Neuronal stem cell (in vitro differentiated cells): ENCODE measurements around the gene C10orf105.
A peak's percentile ranks its signal among the peaks of the same experiment; 100 is the strongest.

ENCODE experiments used
- DNase-seq: peaks from one replicate; pipeline ENCODE4 v3.0.0-alpha.2; 2013; ENCODE audit warnings: low spot score
- H2AFZ ChIP-seq: one replicate; pipeline ENCODE4 v1.6.1; 2013; ENCODE audit warnings: mild to moderate bottlenecking, low read length, inconsistent platforms
- H2AK5ac ChIP-seq: 2 replicates; pipeline ENCODE4 v1.6.1; 2013; ENCODE audit warnings: low read depth, mild to moderate bottlenecking, inconsistent platforms, low read length, moderate library complexity, mixed read lengths
- H2BK120ac ChIP-seq: 2 replicates; pipeline ENCODE4 v1.6.1; 2013; ENCODE audit warnings: low read depth, mild to moderate bottlenecking, inconsistent platforms, low read length, moderate library complexity, mixed read lengths
- H2BK12ac ChIP-seq: one replicate; pipeline ENCODE4 v1.6.1; 2013; ENCODE audit warnings: low read length, inconsistent platforms
- H2BK15ac ChIP-seq: 2 replicates; pipeline ENCODE4 v1.6.1; 2013; ENCODE audit warnings: mild to moderate bottlenecking, low read length, inconsistent platforms, mixed read lengths
- H2BK5ac ChIP-seq: one replicate; pipeline ENCODE4 v1.6.1; 2013; ENCODE audit warnings: inconsistent platforms, mild to moderate bottlenecking, low read length, moderate library complexity
- H3K14ac ChIP-seq: one replicate; pipeline ENCODE4 v1.6.1; 2013; ENCODE audit warnings: low read length, inconsistent platforms
- H3K18ac ChIP-seq: 2 replicates; pipeline ENCODE4 v1.6.1; 2013; ENCODE audit warnings: low read length, inconsistent platforms
- H3K23ac ChIP-seq: 2 replicates; pipeline ENCODE4 v1.6.1; 2013; ENCODE audit warnings: low read depth, mild to moderate bottlenecking, mixed read lengths, low read length, inconsistent platforms; ENCODE audit not compliant: poor library complexity
- H3K27ac ChIP-seq: replicated peaks from 3 replicates; pipeline ENCODE4 v1.5.1; 2013; ENCODE audit warnings: low read length, inconsistent platforms
- H3K27me3 ChIP-seq, 3 experiments: 2 replicates each; pipeline ENCODE4 v1.6.1; 2013; ENCODE audit warnings: low read length in 3 of 3, mild to moderate bottlenecking in 2 of 3, inconsistent platforms in 1 of 3, low read depth in 1 of 3, mixed read lengths in 1 of 3, moderate library complexity in 1 of 3; ENCODE audit not compliant: control insufficient read depth in 3 of 3, insufficient read depth in 3 of 3
- H3K36me3 ChIP-seq, 2 donors: replicated peaks in 1 of 2; 2 replicates each; pipeline ENCODE4 v1.6.1; 2013; ENCODE audit warnings: low read length in 2 of 2; ENCODE audit not compliant: control insufficient read depth in 2 of 2, insufficient read depth in 2 of 2
- H3K4ac ChIP-seq: 2 replicates; pipeline ENCODE4 v1.6.1; 2013; ENCODE audit warnings: inconsistent platforms, mild to moderate bottlenecking, low read length, moderate library complexity
- H3K4me1 ChIP-seq, 2 donors: 1 replicate in 1 of 2; 2 replicates in 1 of 2; pipeline ENCODE4 v1.6.1; 2013; ENCODE audit warnings: low read length in 2 of 2, low read depth in 1 of 2; ENCODE audit not compliant: control insufficient read depth in 2 of 2, insufficient read depth in 1 of 2
- H3K4me2 ChIP-seq: one replicate; pipeline ENCODE4 v1.6.1; 2013; ENCODE audit warnings: mild to moderate bottlenecking, low read length, inconsistent platforms; ENCODE audit not compliant: insufficient read depth, poor library complexity, severe bottlenecking
- H3K4me3 ChIP-seq, 2 donors: 2 replicates each; pipeline ENCODE4 v1.5.1; 2013; ENCODE audit warnings: low read length in 2 of 2, mild to moderate bottlenecking in 2 of 2, inconsistent platforms in 1 of 2, moderate library complexity in 1 of 2
- H3K79me1 ChIP-seq: one replicate; pipeline ENCODE4 v1.6.1; 2013; ENCODE audit warnings: low read depth, mild to moderate bottlenecking, inconsistent platforms, low read length, moderate library complexity
- H3K9ac ChIP-seq: one replicate; pipeline ENCODE4 v1.6.1; 2013; ENCODE audit warnings: mild to moderate bottlenecking, low read depth, low read length, inconsistent platforms; ENCODE audit not compliant: poor library complexity
- H3K9me3 ChIP-seq, 2 donors: replicated peaks in 1 of 2; 2 replicates each; pipeline versions ENCODE3 to v1.6.1; 2013; ENCODE audit warnings: low read length in 2 of 2, mild to moderate bottlenecking in 2 of 2, inconsistent platforms in 1 of 2, low read depth in 1 of 2, mixed read lengths in 1 of 2, moderate library complexity in 1 of 2; ENCODE audit not compliant: control insufficient read depth in 2 of 2, insufficient read depth in 1 of 2
- H4K8ac ChIP-seq: one replicate; pipeline ENCODE4 v1.6.1; 2013; ENCODE audit warnings: low read depth, mild to moderate bottlenecking, inconsistent platforms, low read length, moderate library complexity
- H4K91ac ChIP-seq: one replicate; pipeline ENCODE4 v1.6.1; 2013; ENCODE audit warnings: low read length, low read depth, mild to moderate bottlenecking, inconsistent platforms; ENCODE audit not compliant: poor library complexity
- WGBS, 2 donors: extraction: QIAGEN DNeasy Blood & Tissue Kit; methylation state at CpG; one replicate each; pipeline ENCODE4 v1.1.7; 2013; ENCODE audit warnings: missing lambda C conversion rate in 2 of 2, mixed read lengths in 1 of 2; ENCODE audit not compliant: insufficient read length in 2 of 2, insufficient replicate concordance in 1 of 2; ENCODE audit errors: extremely low coverage in 2 of 2; 5-methylcytosine and 5-hydroxymethylcytosine counted together

C10orf105 gene

DNA sequence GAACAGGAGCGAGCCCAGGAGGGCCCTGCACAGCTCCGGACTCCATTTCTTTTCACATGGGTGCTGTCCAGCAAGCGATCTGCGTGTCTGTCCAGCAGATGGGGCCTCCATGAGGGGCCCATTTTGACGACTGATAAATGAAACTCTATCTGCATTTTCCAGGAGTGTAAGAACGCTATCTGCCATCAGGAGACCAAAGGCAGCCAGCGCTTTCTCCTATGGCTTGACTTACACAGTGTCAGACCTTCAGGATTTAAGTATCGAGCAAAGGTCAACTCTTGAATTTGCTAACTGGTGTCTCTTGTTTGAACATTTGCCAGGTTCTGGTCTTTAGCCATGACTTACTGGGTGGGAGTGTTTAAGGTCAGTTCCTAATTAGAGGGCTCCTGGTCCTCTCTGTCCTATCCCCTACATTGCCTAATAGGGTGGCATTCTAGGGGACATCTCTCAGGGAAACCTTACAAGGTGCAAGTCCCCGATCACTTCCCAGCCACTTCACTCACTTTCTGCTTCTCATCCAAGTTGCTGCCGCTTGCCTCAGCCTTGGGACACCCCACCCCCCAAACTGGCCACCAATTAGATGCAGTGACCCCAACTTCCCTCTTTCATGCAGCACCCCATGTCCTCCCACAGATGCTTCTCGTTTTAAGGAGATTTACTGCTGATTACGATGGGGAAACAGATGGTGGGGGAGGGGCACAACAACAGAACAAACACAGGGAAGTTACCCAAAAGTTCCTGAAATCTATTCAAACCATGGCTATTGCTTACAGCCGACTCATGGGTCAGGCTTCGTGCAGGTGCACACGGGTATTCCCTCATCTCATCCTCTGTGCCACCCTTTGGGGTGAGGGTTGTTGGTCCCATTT lies 33.7 kb upstream of the C10orf105 start:
- H3K36me3 ChIP-seq: no peaks in the 10 kb centered on the region
- no peak overlapping the region for H3K18ac ChIP-seq
- H2BK12ac ChIP-seq: no peak overlapping the region
- no peaks in the 10 kb centered on the region for H3K9me3 ChIP-seq
- peaks cover 4 to 9% of the 10 kb centered on the region in 2 donors for H3K4me1 ChIP-seq
- no peak overlapping the region for H3K4me3 ChIP-seq
- no peaks in the 10 kb centered on the region for H3K79me1 ChIP-seq
- no peak overlapping the region for H3K9ac ChIP-seq
- peaks cover 0 to 56% (median 0%) of the 10 kb centered on the region in 3 experiments for H3K27me3 ChIP-seq
- H3K27ac ChIP-seq: no peak overlapping the region
- H2BK15ac ChIP-seq: no peak overlapping the region
- H2BK120ac ChIP-seq: no peak overlapping the region
- H2BK5ac ChIP-seq: no peak overlapping the region
- no peak overlapping the region for H3K4me2 ChIP-seq
- no peak overlapping the region for H4K8ac ChIP-seq
- no peak overlapping the region for H2AFZ ChIP-seq
- H3K14ac ChIP-seq: no peak overlapping the region
- no peak overlapping the region for H4K91ac ChIP-seq
- no peak overlapping the region for H2AK5ac ChIP-seq
- no CpG with 5 or more reads among the region's 15 CpGs for WGBS, 2 donors
- no peak for DNase-seq
- H3K4ac ChIP-seq: no peak overlapping the region
- no peak overlapping the region for H3K23ac ChIP-seq

DNA sequence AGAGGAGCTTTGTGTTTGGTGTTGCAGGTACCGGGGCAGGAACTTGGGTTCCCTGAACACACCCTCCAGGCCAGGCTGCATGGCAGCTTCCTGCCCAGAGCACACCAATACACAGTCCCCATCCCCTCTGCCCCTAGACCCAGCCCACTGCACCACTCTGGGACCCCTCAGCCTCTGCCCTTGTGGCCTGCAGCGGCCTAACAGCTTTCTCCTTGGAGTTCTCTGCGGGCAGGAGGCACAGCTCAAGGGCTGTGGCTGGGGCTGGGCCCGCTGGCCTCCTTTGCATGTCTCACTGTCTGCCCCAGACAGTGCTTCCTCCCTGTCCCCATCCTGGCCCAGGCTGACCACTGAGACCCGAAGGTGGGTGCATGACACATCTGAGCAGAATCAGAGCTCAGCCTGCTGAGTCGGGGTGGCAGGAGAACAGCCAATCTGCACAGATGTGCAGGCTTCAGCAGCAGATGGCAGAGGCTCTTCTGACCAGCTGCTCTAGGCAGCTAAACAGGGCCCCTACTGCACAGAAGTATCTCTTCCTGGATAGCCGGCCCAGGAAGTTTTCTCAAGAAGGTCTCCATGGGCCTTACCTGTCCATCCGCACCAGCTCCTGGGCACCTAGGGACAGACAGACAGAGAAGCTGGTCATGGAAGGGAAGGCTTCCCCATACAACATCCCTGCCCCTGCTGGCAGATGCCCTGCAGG lies 33.0 kb upstream of the C10orf105 start:
- Histone ChIP-seq H3K4ac (no peak overlapping the region), H2AFZ (no peak overlapping the region), H2BK120ac (no peak overlapping the region), H2AK5ac (no peak overlapping the region), H2BK5ac (no peak overlapping the region), H3K9me3 (no peaks in the 10 kb centered on the region), H4K8ac (no peak overlapping the region), H3K4me3 (no peak overlapping the region), H3K9ac (no peak overlapping the region), H3K27ac (no peak overlapping the region), H3K18ac (no peak overlapping the region), H3K4me2 (no peak overlapping the region), H2BK15ac (no peak overlapping the region), H3K27me3 (peaks cover 0 to 48% (median 0%) of the 10 kb centered on the region in 3 experiments), H3K36me3 (no peaks in the 10 kb centered on the region), H4K91ac (no peak overlapping the region), H2BK12ac (no peak overlapping the region), H3K23ac (no peak overlapping the region), H3K4me1 (peaks cover 4 to 12% of the 10 kb centered on the region in 2 donors), H3K14ac (peak overlapping the region; percentile 6), H3K79me1 (no peaks in the 10 kb centered on the region)
- no peak for DNase-seq
- WGBS, 2 donors: no CpG with 5 or more reads among the region's 8 CpGs

DNA sequence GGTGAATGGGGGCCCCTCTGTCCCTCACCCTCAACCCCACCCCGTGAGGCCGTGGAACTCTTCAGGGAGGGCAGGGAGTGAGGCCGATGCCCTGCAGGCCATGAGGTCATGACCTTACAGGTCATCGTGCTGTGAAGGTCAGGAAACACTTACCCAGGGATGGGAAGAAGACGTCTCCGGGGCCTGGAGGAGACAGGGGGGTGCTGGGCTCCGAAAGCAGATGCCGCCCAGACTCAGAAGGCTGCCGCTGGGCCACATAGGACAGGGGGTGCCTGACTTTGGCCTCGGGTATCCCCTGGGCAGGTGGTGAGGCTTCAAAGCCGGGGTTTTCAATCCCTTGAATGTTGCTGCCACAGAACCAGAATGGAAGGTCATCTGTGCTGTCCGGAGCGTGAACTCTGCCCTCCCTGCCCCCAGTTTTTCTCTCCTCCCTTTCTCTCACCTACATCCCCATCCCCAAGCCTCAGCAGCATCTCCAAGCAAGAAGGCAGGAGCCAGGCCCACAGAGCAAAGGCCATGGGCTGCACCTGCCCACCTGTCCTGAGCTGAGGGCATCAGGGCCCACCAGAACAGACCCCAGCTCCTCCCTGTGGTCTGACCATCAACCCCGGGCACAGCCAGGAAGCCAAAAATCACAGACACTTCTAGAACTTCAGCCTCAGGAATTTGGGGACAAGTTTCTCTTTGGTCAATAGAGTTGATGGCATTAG lies 32.1 kb upstream of the C10orf105 start:
- Histone ChIP-seq H2AFZ (no peak overlapping the region), H3K4me1 (peaks cover 4 to 9% of the 10 kb centered on the region in 2 donors), H3K23ac (no peak overlapping the region), H3K36me3 (no peaks in the 10 kb centered on the region), H4K91ac (no peak overlapping the region), H3K18ac (no peak overlapping the region), H2BK12ac (no peak overlapping the region), H3K4ac (no peak overlapping the region), H2BK120ac (no peak overlapping the region), H3K27ac (no peak overlapping the region), H2BK5ac (no peak overlapping the region), H2AK5ac (no peak overlapping the region), H3K9me3 (no peaks in the 10 kb centered on the region), H3K27me3 (peaks cover 0 to 39% (median 0%) of the 10 kb centered on the region in 3 experiments), H4K8ac (no peak overlapping the region), H3K4me3 (no peak overlapping the region), H2BK15ac (no peak overlapping the region), H3K4me2 (no peak overlapping the region), H3K14ac (no peak overlapping the region), H3K9ac (no peak overlapping the region), H3K79me1 (no peaks in the 10 kb centered on the region)
- no CpG with 5 or more reads among the region's 14 CpGs for WGBS, 2 donors
- DNase-seq: no peak

- no peaks in the 10 kb centered on the region for H3K36me3 ChIP-seq
- no peak overlapping the region for H4K91ac ChIP-seq
- no peak overlapping the region for H3K4ac ChIP-seq
- no peak overlapping the region for H2BK120ac ChIP-seq
- no CpG with 5 or more reads among the region's 5 CpGs for WGBS, 2 donors
- no peak overlapping the region for H3K4me2 ChIP-seq
- H3K9ac ChIP-seq: no peak overlapping the region
- no peaks in the 10 kb centered on the region for H3K9me3 ChIP-seq
- no peak overlapping the region for H2AFZ ChIP-seq
- no peak overlapping the region for H3K18ac ChIP-seq
- H3K14ac ChIP-seq: no peak overlapping the region
- H2AK5ac ChIP-seq: peak overlapping the region; percentile 10
- H3K4me3 ChIP-seq: no peak overlapping the region
- H3K79me1 ChIP-seq: no peaks in the 10 kb centered on the region
- H2BK12ac ChIP-seq: no peak overlapping the region
- H3K23ac ChIP-seq: no peak overlapping the region
- H2BK5ac ChIP-seq: no peak overlapping the region
- H4K8ac ChIP-seq: no peak overlapping the region
- H3K4me1 ChIP-seq: peaks cover 4 to 10% of the 10 kb centered on the region in 2 donors
- peaks cover 0 to 32% (median 0%) of the 10 kb centered on the region in 3 experiments for H3K27me3 ChIP-seq
- H3K27ac ChIP-seq: no peak overlapping the region
- no peak overlapping the region for H2BK15ac ChIP-seq
- no peak for DNase-seq
These were observed 31.4 kb upstream of the C10orf105 start for GRCh38 chr10:71750986-71751385.
